Osteocyte (in vitro differentiated cells): ENCODE measurements around the gene CNTN5. TPM values are rescaled to one million over a fixed set of nuclear protein-coding genes. Genes with fewer than 3 reads are reported as not detected.

Experiments used
- DNase-seq: peaks from one replicate; pipeline ENCODE4 v3.0.0; 2021; ENCODE audit warnings: mixed read lengths; ENCODE audit not compliant: unreplicated experiment; ENCODE audit errors: extremely low spot score
- H3K27ac Mint-ChIP-seq: one replicate; pipeline ENCODE4 v1.8.0; 2021; ENCODE audit warnings: mild to moderate bottlenecking, mixed read lengths; ENCODE audit not compliant: unreplicated experiment
- H3K27me3 Mint-ChIP-seq: one replicate; pipeline ENCODE4 v1.8.0; 2021; ENCODE audit warnings: mixed read lengths; ENCODE audit not compliant: unreplicated experiment
- H3K36me3 Mint-ChIP-seq: one replicate; pipeline ENCODE4 v1.8.0; 2021; ENCODE audit warnings: mixed read lengths; ENCODE audit not compliant: unreplicated experiment
- H3K4me1 Mint-ChIP-seq: one replicate; pipeline ENCODE4 v1.8.0; 2021; ENCODE audit warnings: mixed read lengths; ENCODE audit not compliant: unreplicated experiment
- H3K4me3 Mint-ChIP-seq: one replicate; pipeline ENCODE4 v1.8.0; 2021; ENCODE audit warnings: mild to moderate bottlenecking, moderate library complexity, mixed read lengths; ENCODE audit not compliant: unreplicated experiment
- H3K9me3 Mint-ChIP-seq: one replicate; pipeline ENCODE4 v1.8.0; 2021; ENCODE audit warnings: mixed read lengths; ENCODE audit not compliant: unreplicated experiment
- total RNA-seq: library from RNA; stranded (reverse); gene quantifications from 2 replicates; pipeline ENCODE4 v1.2.1, GENCODE V29; 2021
- TF ChIP-seq, protein P1 (sequence below): fragments of 200-600 bp; sonication (generic); IDR thresholded peaks from 2 replicates; pipeline ENCODE4 v1.5.0; 2021; ENCODE audit warnings: antibody characterized with exemption, mild to moderate bottlenecking, moderate library complexity

Gene CNTN5
- total RNA-seq, 1 donor from 2014 or later = 0.30 TPM

DNA sequence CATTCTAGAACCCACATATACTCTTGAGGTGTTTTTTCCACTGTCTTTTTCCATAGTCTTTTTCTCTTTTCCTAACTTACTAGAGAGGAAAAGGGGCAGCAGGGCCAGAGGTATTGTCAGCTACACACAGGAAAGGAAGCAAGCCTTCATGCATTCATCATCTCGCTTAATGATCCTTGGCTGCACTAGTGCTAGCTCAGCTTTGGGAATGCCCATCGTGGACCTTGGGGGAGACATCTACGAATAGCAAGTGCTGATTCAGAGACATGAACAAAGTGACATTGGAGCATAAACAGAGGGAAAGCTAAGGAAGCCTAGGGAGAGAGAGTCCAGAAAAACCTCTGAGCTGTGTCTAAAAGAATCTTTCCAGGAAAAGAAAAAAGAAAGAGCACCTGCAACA is 1200.1 kb downstream of the CNTN5 start:
- no peaks in the 10 kb centered on the region for H3K36me3 Mint-ChIP-seq
- no peak for DNase-seq
- no peak overlapping the region for H3K27ac Mint-ChIP-seq
- H3K27me3 Mint-ChIP-seq = no peaks in the 10 kb centered on the region
- H3K4me3 Mint-ChIP-seq = no peak overlapping the region
- H3K9me3 Mint-ChIP-seq = no peaks in the 10 kb centered on the region
- H3K4me1 Mint-ChIP-seq = no peaks in the 10 kb centered on the region
- TF ChIP-seq, protein P1, sequence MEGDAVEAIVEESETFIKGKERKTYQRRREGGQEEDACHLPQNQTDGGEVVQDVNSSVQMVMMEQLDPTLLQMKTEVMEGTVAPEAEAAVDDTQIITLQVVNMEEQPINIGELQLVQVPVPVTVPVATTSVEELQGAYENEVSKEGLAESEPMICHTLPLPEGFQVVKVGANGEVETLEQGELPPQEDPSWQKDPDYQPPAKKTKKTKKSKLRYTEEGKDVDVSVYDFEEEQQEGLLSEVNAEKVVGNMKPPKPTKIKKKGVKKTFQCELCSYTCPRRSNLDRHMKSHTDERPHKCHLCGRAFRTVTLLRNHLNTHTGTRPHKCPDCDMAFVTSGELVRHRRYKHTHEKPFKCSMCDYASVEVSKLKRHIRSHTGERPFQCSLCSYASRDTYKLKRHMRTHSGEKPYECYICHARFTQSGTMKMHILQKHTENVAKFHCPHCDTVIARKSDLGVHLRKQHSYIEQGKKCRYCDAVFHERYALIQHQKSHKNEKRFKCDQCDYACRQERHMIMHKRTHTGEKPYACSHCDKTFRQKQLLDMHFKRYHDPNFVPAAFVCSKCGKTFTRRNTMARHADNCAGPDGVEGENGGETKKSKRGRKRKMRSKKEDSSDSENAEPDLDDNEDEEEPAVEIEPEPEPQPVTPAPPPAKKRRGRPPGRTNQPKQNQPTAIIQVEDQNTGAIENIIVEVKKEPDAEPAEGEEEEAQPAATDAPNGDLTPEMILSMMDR = no peak

- H3K36me3 Mint-ChIP-seq = no peaks in the 10 kb centered on the region
- DNase-seq = no peak
- no peak overlapping the region for H3K4me3 Mint-ChIP-seq
- H3K27ac Mint-ChIP-seq = no peak overlapping the region
- H3K9me3 Mint-ChIP-seq = no peaks in the 10 kb centered on the region
- TF ChIP-seq, protein P1 = no peak
- no peaks in the 10 kb centered on the region for H3K27me3 Mint-ChIP-seq
- H3K4me1 Mint-ChIP-seq = no peaks in the 10 kb centered on the region
These were observed 1201.0 kb downstream of the CNTN5 start for GRCh38 chr11:100221791-100222190.

DNA sequence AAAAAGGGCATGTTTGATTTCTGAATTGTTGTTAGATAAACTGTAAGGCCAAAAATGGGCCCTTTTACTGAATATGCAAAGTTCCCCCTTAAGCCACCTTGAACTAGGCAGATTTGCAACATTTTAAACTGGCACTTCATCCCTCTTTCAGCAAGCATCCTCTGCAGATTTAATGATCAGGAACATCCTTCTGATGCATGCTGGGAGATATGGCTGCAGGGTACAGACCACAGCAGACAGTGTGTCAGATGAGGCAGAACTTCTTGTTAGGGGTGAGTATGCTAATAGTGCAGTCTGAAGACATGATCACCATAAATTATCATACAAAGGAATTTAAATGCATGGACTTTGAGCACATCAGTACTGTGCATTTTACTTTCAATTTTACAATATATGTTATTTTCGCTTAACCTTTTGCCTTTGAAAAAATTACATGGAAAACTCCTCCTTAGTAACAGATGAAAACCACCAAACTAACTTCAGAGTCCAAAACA is 1203.8 kb downstream of the CNTN5 start:
- no peak overlapping the region for H3K27ac Mint-ChIP-seq
- no peaks in the 10 kb centered on the region for H3K4me1 Mint-ChIP-seq
- no peaks in the 10 kb centered on the region for H3K36me3 Mint-ChIP-seq
- TF ChIP-seq, protein P1 = no peak
- no peaks in the 10 kb centered on the region for H3K9me3 Mint-ChIP-seq
- H3K4me3 Mint-ChIP-seq = no peak overlapping the region
- no peaks in the 10 kb centered on the region for H3K27me3 Mint-ChIP-seq
- no peak for DNase-seq

DNA sequence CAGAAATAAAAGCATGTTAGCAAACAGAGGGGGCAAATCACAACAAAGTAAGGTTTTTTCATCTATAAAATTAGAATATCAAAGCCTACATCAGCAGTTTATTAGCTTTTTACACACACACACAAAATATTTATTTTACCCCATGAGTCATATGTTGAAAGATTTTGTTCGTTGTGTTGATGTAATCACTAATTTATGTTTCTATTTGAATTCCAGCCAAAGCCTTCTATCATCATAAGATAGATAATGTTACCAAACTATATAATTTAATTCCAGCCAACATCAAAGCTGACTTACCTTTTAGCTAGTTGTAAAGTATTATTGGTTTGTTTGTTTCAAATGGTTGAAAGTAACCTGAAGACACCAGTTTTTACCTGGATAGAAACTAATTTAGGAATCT is 1208.3 kb downstream of the CNTN5 start:
- Mint-ChIP-seq H3K4me1 (no peaks in the 10 kb centered on the region), H3K4me3 (no peak overlapping the region), H3K36me3 (no peaks in the 10 kb centered on the region), H3K27me3 (no peaks in the 10 kb centered on the region), H3K27ac (no peak overlapping the region), H3K9me3 (no peaks in the 10 kb centered on the region)
- TF ChIP-seq, protein P1 = no peak
- no peak for DNase-seq

DNA sequence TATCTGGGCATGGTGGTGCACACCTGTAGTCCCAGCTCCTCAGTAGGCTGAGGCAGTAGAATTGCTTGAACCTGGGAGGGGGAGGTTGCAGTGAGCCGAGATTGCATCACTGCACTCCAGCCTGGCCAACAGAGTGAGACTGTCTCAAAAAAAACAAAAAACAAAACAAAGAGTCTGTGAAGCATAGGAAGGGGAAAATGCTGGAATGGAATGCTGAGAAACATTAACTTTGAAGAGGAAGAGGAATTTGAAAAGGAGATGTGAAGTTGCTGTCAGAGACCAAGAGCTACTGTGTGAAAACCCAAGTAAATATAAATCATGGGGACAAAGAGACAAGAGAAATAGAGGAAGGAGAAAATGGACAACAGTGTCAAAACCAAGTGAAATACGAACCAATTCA is 1211.3 kb downstream of the CNTN5 start:
- DNase-seq = no peak
- Mint-ChIP-seq H3K4me1 (no peaks in the 10 kb centered on the region), H3K9me3 (no peaks in the 10 kb centered on the region), H3K27ac (no peak overlapping the region), H3K36me3 (no peaks in the 10 kb centered on the region), H3K4me3 (no peak overlapping the region), H3K27me3 (no peaks in the 10 kb centered on the region)
- TF ChIP-seq, protein P1 = no peak
